ENCODE results near the gene MPC2. TPM values are rescaled to one million over a fixed set of nuclear protein-coding genes. Genes with fewer than 3 reads are reported as not detected.
A peak's percentile ranks its signal among the peaks of the same experiment; 100 is the strongest.

The MPC2 gene
- total RNA-seq, 1 experiment from 2014 or later = 32.9 TPM

DNA sequence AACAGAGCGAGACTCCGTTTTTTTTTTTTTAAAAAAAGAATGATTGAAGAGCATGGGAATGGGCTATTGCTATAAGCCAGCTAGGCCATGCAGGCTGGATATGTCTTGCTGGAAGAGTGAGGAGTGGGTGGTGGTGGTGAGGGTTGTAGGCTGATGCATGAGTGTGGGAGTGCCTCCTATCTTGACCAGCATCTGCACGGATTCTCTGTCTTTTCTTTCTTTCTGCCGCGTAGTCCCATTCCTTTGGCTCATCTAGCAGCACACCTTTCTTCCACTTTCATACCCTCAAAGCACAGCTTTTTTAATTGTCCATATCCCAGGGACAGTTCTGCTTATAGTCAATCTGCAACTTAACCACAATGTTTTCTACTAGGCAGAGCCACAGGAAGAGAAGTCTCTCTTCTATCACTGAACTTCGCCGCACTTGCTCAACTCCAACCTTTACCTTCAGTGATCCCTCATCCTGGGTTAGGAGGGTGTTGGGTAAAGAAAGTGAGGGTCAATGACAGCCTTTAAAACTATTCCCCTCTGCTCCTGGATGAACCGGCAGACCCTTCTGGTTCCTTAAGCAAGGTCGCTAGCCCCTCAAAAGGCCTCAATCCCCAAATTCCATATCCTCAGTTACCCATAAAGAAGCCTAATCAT lies 38.2 kb downstream of the MPC2 start:
- Mint-ChIP-seq H3K9me3 (no peaks in the 10 kb centered on the region), H3K36me3 (ENCODE audit: insufficient read depth in 1 of 3, low read depth in 3 of 3) (no peaks in the 10 kb centered on the region), H3K4me3 (no peak overlapping the region), H3K27me3 (ENCODE audit: low read depth) (no peaks in the 10 kb centered on the region), H3K27ac (peak overlapping the region in 1 of 3 experiments; percentile 78; a peak in 3 of 7 replicates), H3K4me1 (no peaks in the 10 kb centered on the region)
- H2BK120ac ChIP-seq (ENCODE audit: low read depth, low read length, poor library complexity, severe bottlenecking) = no peak overlapping the region
- no peak overlapping the region for H3K23ac ChIP-seq (ENCODE audit: insufficient read length, low read depth, low read length)
- no peak overlapping the region for H3K4ac ChIP-seq (ENCODE audit: low read depth, low read length)
- H4K8ac ChIP-seq (replicated peaks; ENCODE audit: insufficient read length, low read depth, low read length) = no peak overlapping the region
- H3K79me1 ChIP-seq (ENCODE audit: insufficient read depth, low read depth, low read length, poor library complexity, severe bottlenecking) = no peaks in the 10 kb centered on the region
- no peak overlapping the region for H2BK12ac ChIP-seq (ENCODE audit: insufficient read length, low read depth, low read length)
- DNase-seq = no peak
- H4K5ac ChIP-seq (ENCODE audit: insufficient read length, low read depth, low read length) = no peak overlapping the region
- H4K91ac ChIP-seq (ENCODE audit: insufficient read length, low read depth, low read length) = no peak overlapping the region
- no peaks in the 10 kb centered on the region; the same call in 1 of the 2 replicates for H3K4me1 ChIP-seq (ENCODE audit: insufficient read depth, low read length)
- no peak overlapping the region for H3K56ac ChIP-seq (ENCODE audit: insufficient read length, low read depth, low read length)
- no peak overlapping the region for H2AFZ ChIP-seq (ENCODE audit: low read length)
- H2BK5ac ChIP-seq (ENCODE audit: insufficient read length, low read length) = no peak overlapping the region
- H3K4me2 ChIP-seq (ENCODE audit: insufficient read depth, insufficient read length, low read length) = no peak overlapping the region
- H3K18ac ChIP-seq (ENCODE audit: insufficient read length, low read depth, low read length) = no peak overlapping the region
- H3K9ac ChIP-seq (ENCODE audit: extremely low read depth, insufficient read length, low read length) = no peak overlapping the region
- WGBS (ENCODE audit: extremely low coverage, insufficient read length, low lambda C conversion rate) = no CpG with 5 or more reads among the region's 9 CpGs
- no peak for TF ChIP-seq CTCF (conservative IDR thresholded peaks at IDR 0.05)
- H2AK5ac ChIP-seq (ENCODE audit: insufficient read length, low read length) = no peak overlapping the region
- no peaks in the 10 kb centered on the region for H3K23me2 ChIP-seq (ENCODE audit: insufficient read length, low read depth, low read length, poor library complexity, severe bottlenecking)
- H2BK20ac ChIP-seq (ENCODE audit: low read depth, low read length, poor library complexity, severe bottlenecking) = no peak overlapping the region
- no peak overlapping the region for H2BK15ac ChIP-seq (ENCODE audit: low read depth, low read length)
- no peaks in the 10 kb centered on the region for H4K20me1 ChIP-seq (ENCODE audit: control insufficient read depth, insufficient read depth, insufficient read length)
- no peaks in the 10 kb centered on the region for H3K79me2 ChIP-seq (ENCODE audit: insufficient read depth, low read length)
- H3K9me3 ChIP-seq (ENCODE audit: control insufficient read depth, low read depth, low read length) = no peaks in the 10 kb centered on the region
- no peak overlapping the region for H3K27ac ChIP-seq (ENCODE audit: insufficient read length, low read depth, low read length)
- H3T11ph ChIP-seq (ENCODE audit: low read length) = no peak overlapping the region
- H3K27me3 ChIP-seq (ENCODE audit: insufficient read depth, low read length) = no peaks in the 10 kb centered on the region
- H3K14ac ChIP-seq (ENCODE audit: insufficient read depth, low read length) = no peak overlapping the region

Measured in H9 (cell line).